Measurements from ENCODE around the gene KLRK1.
A peak's percentile ranks its signal among the peaks of the same experiment; 100 is the strongest.

The KLRK1 gene

DNA sequence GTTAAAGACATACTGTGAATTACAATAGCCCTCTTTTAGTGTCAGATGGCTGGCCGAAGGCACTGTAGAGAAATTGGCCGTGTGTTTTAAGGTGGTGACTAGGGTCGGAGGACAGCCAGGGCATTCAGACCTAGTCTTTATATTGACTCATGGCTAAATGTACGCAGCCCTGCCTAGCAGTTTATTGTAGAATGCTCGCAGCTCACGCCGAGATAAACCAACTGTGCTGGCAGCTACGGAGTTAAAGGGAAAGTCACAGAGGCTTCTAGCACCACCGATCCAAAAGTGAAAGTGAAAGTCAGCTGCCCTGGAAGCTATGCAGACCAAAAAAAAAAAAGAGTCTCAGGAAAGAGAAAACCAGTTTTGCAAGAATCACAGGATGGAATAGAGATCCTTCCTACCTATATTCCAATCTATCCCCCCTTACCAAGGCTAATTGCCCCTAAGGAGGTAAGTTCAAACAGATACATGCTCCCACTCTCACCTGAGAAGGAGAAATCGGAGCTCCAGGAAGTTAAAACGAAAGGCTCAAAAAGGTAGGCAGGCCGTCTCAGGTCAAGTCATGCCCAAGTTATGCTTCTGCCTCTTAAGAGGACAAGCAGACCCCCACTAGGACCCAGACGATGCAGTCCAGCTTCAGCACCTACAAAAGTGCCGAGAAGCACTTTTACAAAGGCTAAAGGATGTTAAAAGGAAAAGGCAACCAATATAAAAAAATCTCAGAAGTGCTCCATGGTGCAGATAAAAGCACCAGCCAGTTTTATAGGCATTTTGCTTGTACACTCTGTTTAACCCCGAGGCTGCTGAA lies 24.8 kb downstream of the KLRK1 start:
- Histone ChIP-seq H3K4me3 (ENCODE audit: low read depth, low read length) (peak overlapping the region; percentile 79), H3K27me3 (ENCODE audit: control insufficient read depth, insufficient read depth, low read length) (no peaks in the 10 kb centered on the region), H3K9ac (peak overlapping the region; percentile 43), H3K27ac (peak overlapping the region; percentile 92), H3K79me2 (no peaks in the 10 kb centered on the region), H3K36me3 (ENCODE audit: control insufficient read depth, insufficient read depth, low read length) (no peaks in the 10 kb centered on the region), H3K4me1 (peaks cover 26% of the 10 kb centered on the region), H3K4me2 (ENCODE audit: low read length) (peak overlapping the region; percentile 87), H2AFZ (peak overlapping the region; percentile 98), H3K9me3 (ENCODE audit: control insufficient read depth, low read length) (no peaks in the 10 kb centered on the region)
- TF ChIP-seq, protein P1, sequence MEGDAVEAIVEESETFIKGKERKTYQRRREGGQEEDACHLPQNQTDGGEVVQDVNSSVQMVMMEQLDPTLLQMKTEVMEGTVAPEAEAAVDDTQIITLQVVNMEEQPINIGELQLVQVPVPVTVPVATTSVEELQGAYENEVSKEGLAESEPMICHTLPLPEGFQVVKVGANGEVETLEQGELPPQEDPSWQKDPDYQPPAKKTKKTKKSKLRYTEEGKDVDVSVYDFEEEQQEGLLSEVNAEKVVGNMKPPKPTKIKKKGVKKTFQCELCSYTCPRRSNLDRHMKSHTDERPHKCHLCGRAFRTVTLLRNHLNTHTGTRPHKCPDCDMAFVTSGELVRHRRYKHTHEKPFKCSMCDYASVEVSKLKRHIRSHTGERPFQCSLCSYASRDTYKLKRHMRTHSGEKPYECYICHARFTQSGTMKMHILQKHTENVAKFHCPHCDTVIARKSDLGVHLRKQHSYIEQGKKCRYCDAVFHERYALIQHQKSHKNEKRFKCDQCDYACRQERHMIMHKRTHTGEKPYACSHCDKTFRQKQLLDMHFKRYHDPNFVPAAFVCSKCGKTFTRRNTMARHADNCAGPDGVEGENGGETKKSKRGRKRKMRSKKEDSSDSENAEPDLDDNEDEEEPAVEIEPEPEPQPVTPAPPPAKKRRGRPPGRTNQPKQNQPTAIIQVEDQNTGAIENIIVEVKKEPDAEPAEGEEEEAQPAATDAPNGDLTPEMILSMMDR (IDR thresholded peaks at IDR 0.05): no peak

DNA sequence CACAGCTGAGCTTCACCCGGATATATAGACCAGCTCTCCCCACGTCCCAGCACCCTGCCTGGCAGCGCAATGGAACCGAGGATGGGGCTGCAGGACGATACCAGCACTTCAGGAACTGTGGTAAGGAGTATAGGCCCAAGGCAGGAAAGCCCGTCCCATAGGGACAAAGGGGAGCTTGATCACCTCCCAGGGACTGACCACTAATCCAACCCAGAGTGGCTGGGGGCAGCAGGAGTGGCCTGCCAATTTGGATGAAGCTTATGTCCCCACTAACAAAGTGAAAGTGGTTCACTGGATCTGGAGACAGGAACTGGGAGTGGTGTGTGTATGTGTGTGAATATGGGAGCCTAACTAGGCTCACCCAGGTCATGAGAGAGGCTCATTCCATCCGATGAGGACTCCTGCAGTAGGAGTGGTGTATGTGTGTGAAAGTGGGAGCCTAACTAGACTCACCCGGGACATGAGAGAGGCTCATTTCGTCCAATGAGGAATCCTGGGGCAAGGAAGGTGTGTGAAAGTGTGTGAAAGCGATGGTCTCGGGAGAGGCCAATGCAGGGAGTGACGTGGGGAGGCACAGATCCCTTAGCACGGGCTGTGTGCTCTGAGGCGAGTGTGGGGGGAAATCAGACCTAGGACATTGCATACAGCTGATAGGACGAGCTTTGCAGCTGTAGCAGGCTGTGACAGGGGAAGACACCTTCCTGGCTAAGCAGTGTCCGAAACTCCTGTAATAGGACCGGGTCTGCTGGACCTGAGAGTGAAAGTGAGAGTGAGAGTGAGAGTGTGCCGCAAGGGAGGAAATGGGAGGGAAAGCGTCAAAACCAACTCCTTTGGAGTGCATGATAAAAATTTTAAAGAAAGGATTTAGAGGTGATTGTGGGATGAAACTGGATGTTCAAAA lies 25.7 kb downstream of the KLRK1 start:
- Histone ChIP-seq H3K27me3 (ENCODE audit: control insufficient read depth, insufficient read depth, low read length) (no peaks in the 10 kb centered on the region), H3K36me3 (ENCODE audit: control insufficient read depth, insufficient read depth, low read length) (no peaks in the 10 kb centered on the region), H3K4me1 (peaks cover 26% of the 10 kb centered on the region), H3K4me2 (ENCODE audit: low read length) (peak overlapping the region; percentile 87), H3K27ac (peak overlapping the region; percentile 92), H3K4me3 (ENCODE audit: low read depth, low read length) (peak overlapping the region; percentile 79), H3K79me2 (no peaks in the 10 kb centered on the region), H3K9ac (peak overlapping the region; percentile 43), H2AFZ (peak overlapping the region; percentile 98), H3K9me3 (ENCODE audit: control insufficient read depth, low read length) (no peaks in the 10 kb centered on the region)
- TF ChIP-seq, protein P1 (IDR thresholded peaks at IDR 0.05): no peak

DNA sequence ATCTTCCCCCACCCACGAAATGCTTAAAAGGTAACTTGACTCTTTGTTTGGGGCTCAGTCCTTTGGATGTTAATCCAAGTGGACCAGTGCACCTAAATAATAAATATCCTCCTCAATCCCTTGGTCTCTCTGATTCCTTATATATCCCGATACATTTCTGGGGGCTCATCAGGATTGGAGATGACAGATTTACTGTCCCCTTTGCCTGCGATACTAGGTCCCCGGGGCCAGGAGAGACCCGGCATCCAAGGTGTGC lies 26.3 kb downstream of the KLRK1 start:
- Histone ChIP-seq H2AFZ (peak overlapping the region; percentile 98), H3K4me3 (ENCODE audit: low read depth, low read length) (peak overlapping the region; percentile 79), H3K9ac (peak overlapping the region; percentile 43), H3K9me3 (ENCODE audit: control insufficient read depth, low read length) (no peaks in the 10 kb centered on the region), H3K4me2 (ENCODE audit: low read length) (peak overlapping the region; percentile 87), H3K27me3 (ENCODE audit: control insufficient read depth, insufficient read depth, low read length) (no peaks in the 10 kb centered on the region), H3K36me3 (ENCODE audit: control insufficient read depth, insufficient read depth, low read length) (no peaks in the 10 kb centered on the region), H3K79me2 (no peaks in the 10 kb centered on the region), H3K4me1 (peaks cover 26% of the 10 kb centered on the region), H3K27ac (peak overlapping the region; percentile 92)
- TF ChIP-seq, protein P1 (IDR thresholded peaks at IDR 0.05): no peak

DNA sequence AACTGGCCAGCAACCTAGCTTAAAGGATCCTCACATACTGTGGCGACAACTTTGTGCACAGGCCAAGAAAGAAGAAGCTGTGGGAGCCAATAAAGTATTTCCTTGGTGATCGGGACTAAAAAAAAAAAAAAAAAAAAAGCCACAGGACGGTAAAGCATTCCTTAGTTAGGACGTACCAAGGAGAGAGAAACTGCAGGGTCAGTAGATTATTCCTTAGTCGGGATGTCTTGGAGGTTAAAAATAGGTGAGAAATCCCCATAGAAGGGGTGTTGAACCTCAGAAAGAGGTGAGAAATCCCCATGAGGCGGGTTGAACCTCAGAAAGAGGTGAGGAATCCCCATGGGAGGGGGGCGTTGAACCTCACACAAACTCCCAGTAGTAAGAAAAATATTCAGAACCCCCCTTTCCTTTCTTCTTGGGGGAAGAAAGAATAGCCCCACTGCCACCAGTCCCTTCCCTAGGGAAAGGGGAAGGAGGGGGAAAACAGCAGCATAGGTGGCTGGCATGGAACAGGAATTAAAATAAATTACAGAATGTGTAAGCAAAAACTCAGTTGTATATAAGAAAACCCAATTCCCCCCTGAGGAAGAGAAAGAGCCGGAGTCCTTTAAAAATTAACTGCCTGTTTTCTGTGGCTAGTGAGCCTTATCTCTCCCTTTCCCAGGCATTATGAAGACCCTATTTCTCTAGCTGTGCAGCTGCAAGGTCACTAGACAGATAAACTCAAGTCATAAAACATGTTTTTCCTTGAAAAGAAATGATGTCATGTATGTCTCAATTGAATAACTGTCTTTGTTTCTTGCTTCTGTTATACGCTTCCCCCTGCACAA lies 26.8 kb downstream of the KLRK1 start:
- TF ChIP-seq, protein P1 (IDR thresholded peaks at IDR 0.05): no peak
- Histone ChIP-seq H3K9me3 (ENCODE audit: control insufficient read depth, low read length) (no peaks in the 10 kb centered on the region), H3K27me3 (ENCODE audit: control insufficient read depth, insufficient read depth, low read length) (no peaks in the 10 kb centered on the region), H3K9ac (no peak overlapping the region), H3K79me2 (no peaks in the 10 kb centered on the region), H3K4me2 (ENCODE audit: low read length) (peak overlapping the region; percentile 21), H3K4me3 (ENCODE audit: low read depth, low read length) (peak overlapping the region; percentile 79), H3K4me1 (peaks cover 26% of the 10 kb centered on the region), H3K27ac (peak overlapping the region; percentile 92), H2AFZ (peak overlapping the region; percentile 98), H3K36me3 (ENCODE audit: control insufficient read depth, insufficient read depth, low read length) (no peaks in the 10 kb centered on the region)

All from parathyroid adenoma (tissue), 2 donors.